GM21515 (cell line): ENCODE measurements around the gene RPL13.

Source experiments
- ATAC-seq: cut with Tn5 transposase; IDR thresholded peaks from one replicate; pipeline ENCODE4 v1.9.1; 2021; ENCODE audit not compliant: unreplicated experiment

RPL13 gene

GRCh38 chr16:89545044-89545830, 15.2 kb upstream of the RPL13 start:
- ATAC-seq, result no peak

- ATAC-seq, result no peak
Observed at GRCh38 chr16:89545831-89546574, 14.5 kb upstream of the RPL13 start.

GRCh38 chr16:89546781-89547180, 13.7 kb upstream of the RPL13 start:
- no peak for ATAC-seq

GRCh38 chr16:89547291-89547690, 13.2 kb upstream of the RPL13 start:
- ATAC-seq, result no peak

GRCh38 chr16:89547860-89548259, 12.6 kb upstream of the RPL13 start:
- no peak for ATAC-seq

- ATAC-seq, result no peak
Observed at GRCh38 chr16:89548344-89549006, 12.0 kb upstream of the RPL13 start.

GRCh38 chr16:89549007-89549700, 11.3 kb upstream of the RPL13 start:
- ATAC-seq, result no peak

- ATAC-seq, result no peak
Observed at GRCh38 chr16:89550421-89551007, 10.0 kb upstream of the RPL13 start.

GRCh38 chr16:89552329-89552728, 8.2 kb upstream of the RPL13 start:
- ATAC-seq, result no peak

- ATAC-seq, result no peak
Observed at GRCh38 chr16:89552913-89553312, 7.6 kb upstream of the RPL13 start.

GRCh38 chr16:89553733-89554132, 6.7 kb upstream of the RPL13 start:
- no peak for ATAC-seq

GRCh38 chr16:89554343-89554742, 6.1 kb upstream of the RPL13 start:
- ATAC-seq, result no peak

GRCh38 chr16:89555265-89555664, 5.2 kb upstream of the RPL13 start:
- ATAC-seq, result no peak

- ATAC-seq, result no peak
Observed at GRCh38 chr16:89555780-89556179, 4.7 kb upstream of the RPL13 start.

- no peak for ATAC-seq
Observed at GRCh38 chr16:89556750-89557689, 3.5 kb upstream of the RPL13 start.

GRCh38 chr16:89557690-89558490, 2.6 kb upstream of the RPL13 start:
- no peak for ATAC-seq

GRCh38 chr16:89561142-89561883, 831 bp downstream of the RPL13 start:
- peak; percentile 1 for ATAC-seq

- no peak for ATAC-seq
Observed at GRCh38 chr16:89561884-89562599, 1.6 kb downstream of the RPL13 start.
